ENCODE data around the gene ARCN1.

Gene ARCN1

GRCh38 chr11:118635642-118636041 lies 63.4 kb downstream of the ARCN1 start:
- TF ChIP-seq CTCF (IDR thresholded peaks at IDR 0.05; ENCODE audit: extremely low read depth, missing control alignments) = no peak
- no peak for DNase-seq (ENCODE audit: low spot score)

- no peak for DNase-seq (ENCODE audit: low spot score)
- no peak for TF ChIP-seq CTCF (IDR thresholded peaks at IDR 0.05; ENCODE audit: extremely low read depth, missing control alignments)
Observed at GRCh38 chr11:118636569-118637290, 64.5 kb downstream of the ARCN1 start.

GRCh38 chr11:118638726-118639125 lies 66.5 kb downstream of the ARCN1 start:
- no peak for TF ChIP-seq CTCF (IDR thresholded peaks at IDR 0.05; ENCODE audit: extremely low read depth, missing control alignments)
- no peak for DNase-seq (ENCODE audit: low spot score)

- no peak for DNase-seq (ENCODE audit: low spot score)
- no peak for TF ChIP-seq CTCF (IDR thresholded peaks at IDR 0.05; ENCODE audit: extremely low read depth, missing control alignments)
Observed at GRCh38 chr11:118639899-118640298, 67.7 kb downstream of the ARCN1 start.

- no peak for TF ChIP-seq CTCF (IDR thresholded peaks at IDR 0.05; ENCODE audit: extremely low read depth, missing control alignments)
- no peak for DNase-seq (ENCODE audit: low spot score)
Observed at GRCh38 chr11:118640332-118641154, 68.3 kb downstream of the ARCN1 start.

- no peak for DNase-seq (ENCODE audit: low spot score)
- no peak for TF ChIP-seq CTCF (IDR thresholded peaks at IDR 0.05; ENCODE audit: extremely low read depth, missing control alignments)
Observed at GRCh38 chr11:118641397-118642019, 69.3 kb downstream of the ARCN1 start.
